ENCODE measurements around the gene GATAD2A. TPM values are rescaled to one million over a fixed set of nuclear protein-coding genes. Genes with fewer than 3 reads are reported as not detected.

Gene GATAD2A
- total RNA-seq, 1 donor from 2014 or later, result 91.0 TPM

GRCh38 chr19:19527674-19528625, 122.5 kb downstream of the GATAD2A start:
- Mint-ChIP-seq H3K9me3 (ENCODE audit: low read depth) (no peaks in the 10 kb centered on the region), H3K4me3 (ENCODE audit: low read depth) (no peak overlapping the region), H3K36me3 (ENCODE audit: insufficient read depth) (peaks cover 3% of the 10 kb centered on the region), H3K27ac (no peak overlapping the region), H3K4me1 (ENCODE audit: low read depth) (no peaks in the 10 kb centered on the region), H3K27me3 (no peaks in the 10 kb centered on the region)
- DNase-seq (ENCODE audit: low spot score, unreplicated experiment), result no peak
- no peak for TF ChIP-seq CTCF (IDR thresholded peaks at IDR 0.05; ENCODE audit: unreplicated experiment)

GRCh38 chr19:19528721-19529490, 123.4 kb downstream of the GATAD2A start, which contains the start of gene YJEFN3:
YJEFN3 (plus strand) TSS chr19:19528911; CDS start chr19:19528933, 22 bp downstream.
- H3K9me3 Mint-ChIP-seq (ENCODE audit: low read depth), result no peaks in the 10 kb centered on the region
- DNase-seq (ENCODE audit: low spot score, unreplicated experiment), result no peak
- peaks cover 2% of the 10 kb centered on the region for H3K27me3 Mint-ChIP-seq
- H3K36me3 Mint-ChIP-seq (ENCODE audit: insufficient read depth), result peaks cover 3% of the 10 kb centered on the region
- TF ChIP-seq CTCF (IDR thresholded peaks at IDR 0.05; ENCODE audit: unreplicated experiment), result no peak
- no peaks in the 10 kb centered on the region for H3K4me1 Mint-ChIP-seq (ENCODE audit: low read depth)
- no peak within 1 kb of the TSS for H3K27ac Mint-ChIP-seq
- no peak within 1 kb of the TSS for H3K4me3 Mint-ChIP-seq (ENCODE audit: low read depth)

GRCh38 chr19:19529783-19530422, 124.4 kb downstream of the GATAD2A start:
- DNase-seq (ENCODE audit: low spot score, unreplicated experiment), result no peak
- no peak overlapping the region for H3K27ac Mint-ChIP-seq

GRCh38 chr19:19530423-19530804, 124.9 kb downstream of the GATAD2A start:
- H3K27me3 Mint-ChIP-seq, result peaks cover 7% of the 10 kb centered on the region
- DNase-seq (ENCODE audit: low spot score, unreplicated experiment), result no peak
- no peak for TF ChIP-seq CTCF (IDR thresholded peaks at IDR 0.05; ENCODE audit: unreplicated experiment)
- no peak overlapping the region for H3K27ac Mint-ChIP-seq
- no peaks in the 10 kb centered on the region for H3K4me1 Mint-ChIP-seq (ENCODE audit: low read depth)
- H3K36me3 Mint-ChIP-seq (ENCODE audit: insufficient read depth), result peaks cover 5% of the 10 kb centered on the region
- H3K4me3 Mint-ChIP-seq (ENCODE audit: low read depth), result no peak overlapping the region
- no peaks in the 10 kb centered on the region for H3K9me3 Mint-ChIP-seq (ENCODE audit: low read depth)

More at GRCh38 chr19:19529783-19530422, 124.4 kb downstream of the GATAD2A start:
- Mint-ChIP-seq H3K9me3 (ENCODE audit: low read depth) (no peaks in the 10 kb centered on the region), H3K4me1 (ENCODE audit: low read depth) (no peaks in the 10 kb centered on the region), H3K36me3 (ENCODE audit: insufficient read depth) (peaks cover 5% of the 10 kb centered on the region), H3K4me3 (ENCODE audit: low read depth) (no peak overlapping the region), H3K27me3 (peaks cover 7% of the 10 kb centered on the region)
- no peak for TF ChIP-seq CTCF (IDR thresholded peaks at IDR 0.05; ENCODE audit: unreplicated experiment)

- Mint-ChIP-seq H3K4me3 (ENCODE audit: low read depth) (no peak overlapping the region), H3K9me3 (ENCODE audit: low read depth) (no peaks in the 10 kb centered on the region), H3K27ac (no peak overlapping the region), H3K4me1 (ENCODE audit: low read depth) (no peaks in the 10 kb centered on the region), H3K27me3 (peaks cover 7% of the 10 kb centered on the region), H3K36me3 (ENCODE audit: insufficient read depth) (peaks cover 5% of the 10 kb centered on the region)
- no peak for TF ChIP-seq CTCF (IDR thresholded peaks at IDR 0.05; ENCODE audit: unreplicated experiment)
- DNase-seq (ENCODE audit: low spot score, unreplicated experiment), result no peak
Observed at GRCh38 chr19:19530889-19531288, 125.4 kb downstream of the GATAD2A start.

Data from progenitor cell of endocrine pancreas (in vitro differentiated cells).